ENCODE results near the gene CELA2B.

GRCh38 chr1:15442119-15442518 lies 33.8 kb upstream of the CELA2B start:
- TF ChIP-seq YY1 (IDR thresholded peaks at IDR 0.05; ENCODE audit: insufficient read depth, insufficient read length) (no peak), ZNF274 (IDR thresholded peaks at IDR 0.05; ENCODE audit: low read depth, low read length) (no peak), SUZ12 (IDR thresholded peaks at IDR 0.05; ENCODE audit: extremely low read depth, insufficient read depth, insufficient read length) (no peak)

All from NT2/D1 (cell line).